ENCODE results near the gene ATRN. TPM values are rescaled to one million over a fixed set of nuclear protein-coding genes. Genes with fewer than 3 reads are reported as not detected.

The ATRN gene
- polyA plus RNA-seq, 1 donor (not counting 4 experiments of a cell fraction or from before 2014, with no cell fraction given) = 49.9 TPM

DNA sequence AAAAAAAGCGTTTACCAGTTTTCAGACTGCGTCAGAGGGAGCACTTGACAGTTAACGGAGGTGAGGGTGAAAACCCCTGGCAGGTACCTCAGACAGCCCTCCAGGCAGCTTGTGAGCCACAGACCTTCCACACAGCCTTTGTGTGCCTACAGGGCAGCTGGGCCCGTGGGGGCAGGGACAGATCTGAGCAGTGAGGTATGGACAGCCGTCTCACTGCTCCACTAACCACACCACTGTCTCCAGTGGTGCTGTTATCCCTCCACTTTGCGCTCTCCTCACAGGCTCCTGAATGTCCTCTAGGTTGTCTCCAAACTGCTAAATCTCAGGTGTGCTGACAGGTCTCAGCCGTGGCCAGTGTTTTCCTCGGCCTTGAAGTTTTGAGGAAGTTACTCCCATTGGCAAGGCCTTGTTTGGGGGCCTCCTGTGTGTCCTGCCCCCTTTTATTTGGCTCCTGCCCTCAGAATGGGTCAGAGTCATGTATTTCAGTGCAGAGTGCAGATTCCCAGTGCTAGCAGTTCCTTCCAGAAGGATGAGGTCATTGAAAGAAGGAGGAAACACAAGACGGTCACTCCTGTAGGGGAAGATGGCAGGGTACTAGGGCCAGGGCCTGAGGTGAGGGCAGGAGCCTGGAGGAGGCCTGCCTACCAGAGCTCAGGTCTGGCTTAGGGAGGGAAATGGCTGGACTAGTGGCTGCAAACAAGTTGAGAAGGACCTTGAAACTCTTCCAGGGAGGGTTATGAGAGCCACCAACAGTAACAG is 180.6 kb downstream of the ATRN start:
- FAIRE-seq = no peak

DNA sequence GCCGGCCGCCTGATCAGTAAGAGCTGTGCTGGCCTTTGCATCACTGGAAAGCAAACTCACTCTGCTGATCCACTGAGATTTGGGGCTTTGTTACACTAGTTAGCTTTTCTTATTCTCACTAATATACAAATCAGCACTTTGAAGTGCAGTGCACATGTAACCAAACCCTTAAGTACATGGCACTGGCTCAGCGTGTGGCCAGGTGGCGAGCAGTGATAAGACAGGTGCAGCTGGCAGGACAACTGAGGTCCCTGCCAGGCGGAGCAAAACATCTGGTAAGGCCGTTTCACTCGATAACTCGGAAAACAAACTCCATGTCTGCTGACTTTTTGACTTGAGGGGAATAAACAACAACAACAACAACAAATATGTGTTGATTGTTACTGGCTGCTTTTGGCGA is 181.4 kb downstream of the ATRN start:
- no peak for FAIRE-seq
- dilution Hi-C loops (cut with MboI; ENCODE audit: extremely low pct_ligation_motif_present, low sequenced_read_pairs) = no loop called here
- H4K20me1 ChIP-seq (ENCODE audit: control insufficient read depth, extremely low read depth, insufficient read depth, low read length) = no peaks in the 10 kb centered on the region
- H3K9me1 ChIP-seq (ENCODE audit: control insufficient read depth, extremely low read depth, insufficient read depth, low read length) = no peaks in the 10 kb centered on the region
- H2AFZ ChIP-seq (ENCODE audit: control insufficient read depth, low read length) = no peak overlapping the region
- H3K9ac ChIP-seq (ENCODE audit: control insufficient read depth, extremely low read depth, insufficient read depth, low read length) = no peak overlapping the region
- no peaks in the 10 kb centered on the region for H3K4me1 ChIP-seq (ENCODE audit: control insufficient read depth, extremely low read depth, insufficient read depth, low read length)
- H3K4me3 ChIP-seq (ENCODE audit: control insufficient read depth in 2 of 3, extremely low read depth in 1 of 3, insufficient read depth in 2 of 3, low read depth in 1 of 3, low read length in 3 of 3) = no peak overlapping the region
- H3K36me3 ChIP-seq (ENCODE audit: control insufficient read depth in 2 of 2, extremely low read depth in 1 of 2, insufficient read depth in 2 of 2, low read length in 2 of 2) = peaks cover 0 to 1% of the 10 kb centered on the region in 2 experiments
- no peak for DNase-seq (ENCODE audit: low read depth, low spot score)
- H3K27me3 ChIP-seq (ENCODE audit: control insufficient read depth, extremely low read depth, insufficient read depth, low read length) = peaks cover 4% of the 10 kb centered on the region
- no peaks in the 10 kb centered on the region for H3K79me2 ChIP-seq (ENCODE audit: control insufficient read depth, insufficient read depth, low read length)
- TF ChIP-seq, protein P1, sequence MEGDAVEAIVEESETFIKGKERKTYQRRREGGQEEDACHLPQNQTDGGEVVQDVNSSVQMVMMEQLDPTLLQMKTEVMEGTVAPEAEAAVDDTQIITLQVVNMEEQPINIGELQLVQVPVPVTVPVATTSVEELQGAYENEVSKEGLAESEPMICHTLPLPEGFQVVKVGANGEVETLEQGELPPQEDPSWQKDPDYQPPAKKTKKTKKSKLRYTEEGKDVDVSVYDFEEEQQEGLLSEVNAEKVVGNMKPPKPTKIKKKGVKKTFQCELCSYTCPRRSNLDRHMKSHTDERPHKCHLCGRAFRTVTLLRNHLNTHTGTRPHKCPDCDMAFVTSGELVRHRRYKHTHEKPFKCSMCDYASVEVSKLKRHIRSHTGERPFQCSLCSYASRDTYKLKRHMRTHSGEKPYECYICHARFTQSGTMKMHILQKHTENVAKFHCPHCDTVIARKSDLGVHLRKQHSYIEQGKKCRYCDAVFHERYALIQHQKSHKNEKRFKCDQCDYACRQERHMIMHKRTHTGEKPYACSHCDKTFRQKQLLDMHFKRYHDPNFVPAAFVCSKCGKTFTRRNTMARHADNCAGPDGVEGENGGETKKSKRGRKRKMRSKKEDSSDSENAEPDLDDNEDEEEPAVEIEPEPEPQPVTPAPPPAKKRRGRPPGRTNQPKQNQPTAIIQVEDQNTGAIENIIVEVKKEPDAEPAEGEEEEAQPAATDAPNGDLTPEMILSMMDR (optimal IDR thresholded peaks at IDR 0.05 in 1 of 3, IDR thresholded peaks at IDR 0.05 in 1 of 3, conservative IDR thresholded peaks at IDR 0.05 in 1 of 3; ENCODE audit: extremely low read depth in 1 of 3, insufficient read depth in 2 of 3, low read length in 3 of 3) = no peak
- TF ChIP-seq EZH2 (IDR thresholded peaks at IDR 0.05; ENCODE audit: low read length) = no peak
- no peaks in the 10 kb centered on the region for H3K9me3 ChIP-seq (ENCODE audit: control insufficient read depth, low read depth, low read length)
- H3K4me2 ChIP-seq (ENCODE audit: control insufficient read depth, extremely low read depth, insufficient read depth, low read depth, low read length) = no peak overlapping the region
- H3K27ac ChIP-seq (ENCODE audit: control insufficient read depth, insufficient read depth, low read length) = no peak overlapping the region

More for the DNA sequence above, 180.6 kb downstream of the ATRN start:
- no peaks in the 10 kb centered on the region for H3K27me3 ChIP-seq (ENCODE audit: control insufficient read depth, extremely low read depth, insufficient read depth, low read length)
- H2AFZ ChIP-seq (ENCODE audit: control insufficient read depth, low read length) = no peak overlapping the region
- dilution Hi-C loops (cut with MboI; ENCODE audit: extremely low pct_ligation_motif_present, low sequenced_read_pairs) = no loop called here
- no peak overlapping the region for H3K9ac ChIP-seq (ENCODE audit: control insufficient read depth, extremely low read depth, insufficient read depth, low read length)
- H3K4me1 ChIP-seq (ENCODE audit: control insufficient read depth, extremely low read depth, insufficient read depth, low read length) = no peaks in the 10 kb centered on the region
- H3K4me3 ChIP-seq (ENCODE audit: control insufficient read depth in 2 of 3, extremely low read depth in 1 of 3, insufficient read depth in 2 of 3, low read depth in 1 of 3, low read length in 3 of 3) = no peak overlapping the region
- no peak for DNase-seq (ENCODE audit: low read depth, low spot score)
- H3K9me3 ChIP-seq (ENCODE audit: control insufficient read depth, low read depth, low read length) = no peaks in the 10 kb centered on the region
- H3K79me2 ChIP-seq (ENCODE audit: control insufficient read depth, insufficient read depth, low read length) = no peaks in the 10 kb centered on the region
- no peak overlapping the region for H3K27ac ChIP-seq (ENCODE audit: control insufficient read depth, insufficient read depth, low read length)
- H4K20me1 ChIP-seq (ENCODE audit: control insufficient read depth, extremely low read depth, insufficient read depth, low read length) = no peaks in the 10 kb centered on the region
- no peaks in the 10 kb centered on the region for H3K9me1 ChIP-seq (ENCODE audit: control insufficient read depth, extremely low read depth, insufficient read depth, low read length)
- no peak overlapping the region for H3K4me2 ChIP-seq (ENCODE audit: control insufficient read depth, extremely low read depth, insufficient read depth, low read depth, low read length)
- peaks cover 0 to 1% of the 10 kb centered on the region in 2 experiments for H3K36me3 ChIP-seq (ENCODE audit: control insufficient read depth in 2 of 2, extremely low read depth in 1 of 2, insufficient read depth in 2 of 2, low read length in 2 of 2)
- no peak for TF ChIP-seq EZH2 (IDR thresholded peaks at IDR 0.05; ENCODE audit: low read length)
- TF ChIP-seq, protein P1 (optimal IDR thresholded peaks at IDR 0.05 in 1 of 3, IDR thresholded peaks at IDR 0.05 in 1 of 3, conservative IDR thresholded peaks at IDR 0.05 in 1 of 3; ENCODE audit: extremely low read depth in 1 of 3, insufficient read depth in 2 of 3, low read length in 3 of 3) = no peak

All from keratinocyte (primary cell).